K562 (cell line): ENCODE data around the gene ATG4D. TPM values are rescaled to one million over a fixed set of nuclear protein-coding genes. Genes with fewer than 3 reads are reported as not detected.
A peak's percentile ranks its signal among the peaks of the same experiment; 100 is the strongest.

ENCODE experiments used
- ATAC-seq: fragments of 200-7000 bp; cut with Tn5 transposase; 3 replicates; pipeline ENCODE4 v1.9.1; 2020; ENCODE audit warnings: moderate library complexity
- BruUV-seq: library from RNA; stranded (reverse); fragments of 400-500 nt; replicated peaks from 2 replicates; lab custom pipeline; 2021; lab: Mats Ljungman, UMichigan
- CTCF ChIA-PET: fragments of 300-600 bp; formaldehyde crosslinking; extraction: SDS; loops from one replicate; lab custom pipeline; 2021; ENCODE audit warnings: low intra/inter-chr PET ratio; lab: Yijun Ruan, JAX
- POLR2A ChIA-PET: fragments of 300-600, 350-650 bp; sonication (Branson Sonifier 250); formaldehyde crosslinking; extraction: SDS; loops from one replicate; lab custom pipeline; 2021; ENCODE audit warnings: antibody characterized with exemption, inconsistent platforms; lab: Yijun Ruan, JAX
- DNase-seq, 4 experiments: peaks; one replicate each; pipeline versions ENCODE4 v3.0.0 to v3.0.0-alpha.2; 2011 to 2018; ENCODE audit warnings: low spot score in 3 of 4, mixed read lengths in 3 of 4; ENCODE audit errors: extremely low read depth in 1 of 4
- FAIRE-seq: peaks from 2 replicates; lab custom pipeline; 2011; peaks lifted over from hg19 to GRCh38; lab: Jason Lieb, UNC
- H2AFZ ChIP-seq: 2 replicates; pipeline ENCODE4 v1.6.0; 2011; ENCODE audit warnings: low read depth, low read length, control low read depth, inconsistent platforms
- H3K27ac ChIP-seq: fragments of 200-600 bp; 3 replicates; pipeline ENCODE4 v1.8.0; 2011; ENCODE audit warnings: low read depth, mild to moderate bottlenecking, control low read depth, inconsistent platforms, low read length, moderate library complexity, mixed read lengths; ENCODE audit errors: extremely low read depth
- H3K27me3 ChIP-seq, 2 experiments: fragments of 300-600 bp in 1 of 2; 2 replicates in 1 of 2; 3 replicates in 1 of 2; pipeline versions ENCODE4 v1.6.0 to v1.8.0; 2011; ENCODE audit warnings: inconsistent platforms in 2 of 2, low read length in 2 of 2, mild to moderate bottlenecking in 1 of 2, mixed read lengths in 1 of 2, moderate library complexity in 1 of 2; ENCODE audit not compliant: control insufficient read depth in 2 of 2, insufficient read depth in 2 of 2
- H3K36me3 ChIP-seq: fragments of 300-600 bp; 3 replicates; pipeline ENCODE4 v1.8.0; 2011; ENCODE audit warnings: mild to moderate bottlenecking, low read length, inconsistent platforms; ENCODE audit not compliant: control insufficient read depth, insufficient read depth
- H3K4me1 ChIP-seq, 2 experiments: fragments of 200-600 bp in 1 of 2; replicated peaks in 1 of 2; 2 replicates in 1 of 2; 3 replicates in 1 of 2; pipeline versions ENCODE4 v1.5.1 to v1.8.0; 2011; ENCODE audit warnings: inconsistent platforms in 2 of 2, low read length in 2 of 2, mild to moderate bottlenecking in 1 of 2, mixed read lengths in 1 of 2, moderate library complexity in 1 of 2; ENCODE audit not compliant: control insufficient read depth in 2 of 2, insufficient read depth in 2 of 2
- H3K4me2 ChIP-seq: 2 replicates; pipeline ENCODE4 v1.6.1; 2011; ENCODE audit warnings: low read length, control low read depth, inconsistent platforms, mixed read lengths; ENCODE audit not compliant: insufficient read depth
- H3K4me3 ChIP-seq: fragments of 200-600 bp; sonication (generic), shearing (Covaris generic); 2 replicates; pipeline ENCODE4 v1.5.1; 2016; ENCODE audit warnings: control low read depth, inconsistent platforms
- H3K79me2 ChIP-seq: fragments of 200-600 bp; 3 replicates; pipeline ENCODE4 v1.8.0; 2011; ENCODE audit warnings: low read length, inconsistent platforms; ENCODE audit not compliant: control insufficient read depth, insufficient read depth
- H3K9ac ChIP-seq, 2 experiments: 2 replicates each; pipeline versions ENCODE4 v1.6.0 to v1.6.1; 2011; ENCODE audit warnings: low read depth in 2 of 2, low read length in 2 of 2, control low read depth in 1 of 2, inconsistent platforms in 1 of 2, mild to moderate bottlenecking in 1 of 2, mixed read lengths in 1 of 2; ENCODE audit not compliant: insufficient read depth in 1 of 2
- H3K9me1 ChIP-seq: one replicate; pipeline ENCODE4 v1.6.0; 2011; ENCODE audit warnings: inconsistent platforms, mild to moderate bottlenecking, low read length, moderate library complexity; ENCODE audit not compliant: control insufficient read depth, insufficient read depth
- H3K9me3 ChIP-seq: replicated peaks from 2 replicates; pipeline ENCODE4 v1.5.1; 2011; ENCODE audit warnings: low read depth, low read length, inconsistent platforms; ENCODE audit not compliant: control insufficient read depth, insufficient read depth
- H4K20me1 ChIP-seq: replicated peaks from 2 replicates; pipeline ENCODE4 v1.6.1; 2011; ENCODE audit warnings: low read length, inconsistent platforms, mixed read lengths; ENCODE audit not compliant: control insufficient read depth, insufficient read depth
- ARID2 ChIP-seq: fragments of 450-650 bp; IDR thresholded peaks from 2 replicates; pipeline ENCODE4 v1.6.1; 2017; ENCODE audit warnings: antibody characterized with exemption, mild to moderate bottlenecking
- HDAC1 ChIP-seq, 2 experiments: fragments of 450-650 bp; IDR thresholded peaks; 2 replicates each; pipeline ENCODE4 v1.6.1; 2016 to 2017; ENCODE audit warnings: inconsistent platforms in 1 of 2, mild to moderate bottlenecking in 1 of 2, moderate library complexity in 1 of 2
- KHSRP ChIP-seq: fragments of 450-650 bp; IDR thresholded peaks from 2 replicates; pipeline ENCODE4 v1.6.1; 2017
- POLR2G ChIP-seq: fragments of 200-400 bp; formaldehyde crosslinking; IDR thresholded peaks from 2 replicates; pipeline ENCODE4 v1.6.1; 2017; ENCODE audit warnings: low read depth, mild to moderate bottlenecking, antibody characterized with exemption, low read length, moderate library complexity
- RBFOX2 ChIP-seq: fragments of 200-400 bp; formaldehyde crosslinking; IDR thresholded peaks from 2 replicates; pipeline ENCODE4 v1.6.1; 2017; ENCODE audit warnings: low read depth, mild to moderate bottlenecking, low read length, moderate library complexity
- SP1 ChIP-seq: sonication (generic); formaldehyde crosslinking; IDR thresholded peaks from 2 replicates; pipeline ENCODE4 v1.8.1; 2022; ENCODE audit warnings: mild to moderate bottlenecking, missing genetic modification reagents
- SPI1 ChIP-seq: IDR thresholded peaks from 2 replicates; pipeline ENCODE4 v1.6.1; 2011; ENCODE audit warnings: low read depth, low read length, control low read depth, borderline replicate concordance
- TFAM ChIP-seq: fragments of 250-450 bp; sonication (Bioruptor Pico); conservative IDR thresholded peaks from 2 replicates; pipeline ENCODE4 v1.5.0; 2021; ENCODE audit warnings: mild to moderate bottlenecking, moderate library complexity
- ZNF830 ChIP-seq: fragments of 250-450 bp; sonication (Bioruptor Pico); IDR thresholded peaks from 2 replicates; pipeline ENCODE4 v1.5.0; 2021; ENCODE audit warnings: mild to moderate bottlenecking
- WGBS: fragments of 100-300 bp; shearing (Covaris generic); methylation state at CpG from one replicate; pipeline ENCODE4 v1.1.6; 2016; ENCODE audit warnings: low coverage, mixed read lengths; ENCODE audit not compliant: insufficient coverage; ENCODE audit errors: missing lambda C conversion rate; 5-methylcytosine and 5-hydroxymethylcytosine counted together
- in situ Hi-C: fragments of 300-500 bp; cut with MboI; formaldehyde crosslinking; loops from 4 replicates; pipeline ENCODE4 v1.15.0; 2018; ENCODE audit warnings: inconsistent platforms, mixed read lengths
- intact Hi-C: fragments of 100-400 bp; cut with micrococcal nuclease; formaldehyde crosslinking; loops from 2 replicates; pipeline ENCODE4 v1.14.2; 2022
- polyA plus RNA-seq, 8 experiments: library from polyadenylated mRNA; depleted of rRNA in 4 of 8; stranded (reverse) in 5 of 8; unstranded in 3 of 8; fragments of >200 nt; fragmentation: Nextera tagmentation in 2 of 8; fragmentation: Illumina TruSeq in 1 of 8; extraction: Ambion mirVana in 2 of 8; extraction: Trizol in 1 of 8; gene quantifications; 2 replicates each; pipeline versions ENCODE4 v1.2.1 to v1.2.3, GENCODE V29; 2011 to 2014; ENCODE audit warnings: inconsistent platforms in 1 of 8, missing spikeins in 1 of 8
- total RNA-seq, 7 experiments: library from RNA; depleted of rRNA in 6 of 7; stranded (reverse); fragments of >200 nt in 6 of 7; fragmentation: Illumina TruSeq in 2 of 7; extraction: Trizol in 2 of 7; gene quantifications; 2 replicates each; pipeline versions ENCODE4 v1.2.1 to v1.2.3, GENCODE V29; 2011 to 2021; ENCODE audit warnings: low replicate concordance in 1 of 7

Gene ATG4D
- total and polyA plus RNA-seq, 9 of the 15 experiments (the other 6 are each of a cell fraction or from before 2014, with no cell fraction given) = 0.51 to 66.1 (median 22.9) TPM

GRCh38 chr19:10555610-10555973, 11.9 kb downstream of the ATG4D start:
- no peak overlapping the region for H3K27ac ChIP-seq
- TF ChIP-seq KHSRP = no peak
- no peak for TF ChIP-seq ARID2
- no peak for TF ChIP-seq TFAM (CRISPR knock-in tag)
- peak; percentile 90 for TF ChIP-seq SPI1
- TF ChIP-seq SP1 (CRISPR knock-in tag) = 0 out of 2 replicates have a peak, but pooled peaks have one; percentile 34
- no peak for TF ChIP-seq ZNF830 (CRISPR knock-in tag)
- TF ChIP-seq, all 486 proteins: peak for 2
- Histone ChIP-seq H4K20me1 (peaks cover 11% of the 10 kb centered on the region), H3K9ac (no peak overlapping the region), H3K79me2 (no peaks in the 10 kb centered on the region; the same call in 2 of the 3 replicates), H2AFZ (no peak overlapping the region), H3K27me3 (no peaks in the 10 kb centered on the region), H3K4me3 (no peak overlapping the region), H3K4me1 (peaks cover 0 to 26% of the 10 kb centered on the region in 2 experiments; a peak in 2 of 5 replicates), H3K9me1 (peaks cover 3% of the 10 kb centered on the region), H3K4me2 (no peak overlapping the region), H3K36me3 (peaks cover 94% of the 10 kb centered on the region), H3K9me3 (peaks cover 3% of the 10 kb centered on the region)
- CTCF ChIA-PET = interaction anchor here (0.6 kb wide), 1 partner anchor 17 kb away, joined by 3 read pairs; no protein-coding TSS in a partner anchor
- in situ Hi-C loops = no loop called here
- POLR2A ChIA-PET = interaction anchor here (0.7 to 2.8 kb wide), 8 partner anchors 8 to 55 kb away, joined by 3 to 14 read pairs (median 6); partner anchors contain the start of gene KRI1
- DNase-seq (no peak), FAIRE-seq (no peak), ATAC-seq (no peak)
- 91% methylated on average over 7 of the region's 7 CpGs for WGBS
- BruUV-seq = no TSS peak
- intact Hi-C loops = no loop called here

- DNase-seq (no peak), ATAC-seq (no peak), FAIRE-seq (no peak)
- Histone ChIP-seq H3K4me3 (no peak overlapping the region), H3K4me1 (peaks cover 0 to 18% of the 10 kb centered on the region in 2 experiments; a peak in 2 of 5 replicates), H3K9ac (no peak overlapping the region; a peak in 1 of 4 replicates), H3K4me2 (no peak overlapping the region), H4K20me1 (peaks cover 7% of the 10 kb centered on the region), H3K27ac (no peak overlapping the region), H3K9me1 (peaks cover 3% of the 10 kb centered on the region), H3K27me3 (no peaks in the 10 kb centered on the region), H3K36me3 (peaks cover 94% of the 10 kb centered on the region), H3K79me2 (no peaks in the 10 kb centered on the region; the same call in 2 of the 3 replicates), H3K9me3 (no peaks in the 10 kb centered on the region), H2AFZ (no peak overlapping the region)
- BruUV-seq = no TSS peak
- POLR2A ChIA-PET = interaction anchor here (1.2 kb wide), 1 partner anchor 12 kb away, joined by 3 read pairs; no protein-coding TSS in a partner anchor
- intact Hi-C loops (no loop called here), in situ Hi-C loops (no loop called here)
- WGBS = 95% methylated on average over 32 of the region's 33 CpGs
- TF ChIP-seq POLR2G = peak; percentile 68
- TF ChIP-seq RBFOX2 = peak; percentile 65
- no peak for TF ChIP-seq HDAC1 (IDR thresholded peaks at IDR 0.05)
- CTCF ChIA-PET = no interaction called here
Observed at GRCh38 chr19:10557603-10558197, 14.0 kb downstream of the ATG4D start.
